ENCODE measurements around the gene PLCH1. TPM values are rescaled to one million over a fixed set of nuclear protein-coding genes. Genes with fewer than 3 reads are reported as not detected.

The PLCH1 gene
- total and polyA plus RNA-seq, 10 of the 15 experiments (the other 5 are each of a cell fraction or from before 2014, with no cell fraction given): 0.03 to 0.22 (median 0.04) TPM; not detected in 5

DNA sequence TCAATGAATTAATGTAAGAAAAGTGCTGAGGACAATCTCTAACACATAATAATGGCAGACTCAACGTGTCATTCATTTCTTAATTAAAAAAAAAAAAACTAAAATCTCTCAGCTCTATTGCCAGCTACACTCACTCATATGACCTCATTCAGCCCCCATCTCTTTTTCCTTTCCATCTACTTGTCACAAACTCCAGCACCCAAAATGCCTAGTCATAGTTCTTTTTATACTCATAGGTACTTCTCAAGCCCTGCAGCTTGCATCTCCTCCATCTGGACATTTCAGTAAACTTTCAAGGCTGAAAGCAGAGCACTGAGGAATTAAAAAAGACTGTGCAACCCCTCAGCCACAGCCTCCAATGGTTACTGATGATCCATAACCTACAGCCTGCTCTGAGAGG, 109.8 kb downstream of the PLCH1 start:
- intact Hi-C loops (cut with micrococcal nuclease; ENCODE audit: unreplicated experiment) (no loop called here), in situ Hi-C loops (cut with MboI) (no loop called here)
- ChIA-PET CTCF (no interaction called here), RAD21 (ENCODE audit: unreplicated experiment) (no interaction called here), SMC1A (ENCODE audit: uncharacterized antibody, unreplicated experiment) (no interaction called here), POLR2A (no interaction called here)
- H3K36me3 ChIP-seq (ENCODE audit: control insufficient read depth in 2 of 2, insufficient read depth in 2 of 2, low read length in 1 of 2): no peaks in the 10 kb centered on the region
- H3K9me3 ChIP-seq (replicated peaks; ENCODE audit: control insufficient read depth, insufficient read depth, low read length): no peaks in the 10 kb centered on the region
- TF ChIP-seq FOXM1 (IDR thresholded peaks at IDR 0.05; ENCODE audit: low read depth, low read length) (no peak), SMARCA5 (IDR thresholded peaks at IDR 0.05) (no peak), RCOR1 (conservative IDR thresholded peaks at IDR 0.05; ENCODE audit: low read depth, low read length) (no peak), SUZ12 (IDR thresholded peaks at IDR 0.05; ENCODE audit: unreplicated experiment) (no peak), POLR2AphosphoS5 (IDR thresholded peaks at IDR 0.05; ENCODE audit: low read length) (no peak), NFIC (IDR thresholded peaks at IDR 0.05; ENCODE audit: low read depth, low read length) (no peak), KLF5 (IDR thresholded peaks at IDR 0.05; ENCODE audit: partially characterized antibody) (no peak), ESRRA (IDR thresholded peaks at IDR 0.05; ENCODE audit: low read length) (no peak), SRF (IDR thresholded peaks at IDR 0.05; ENCODE audit: low read depth in 2 of 2, low read length in 2 of 2) (no peak)
- TF ChIP-seq, protein P1, sequence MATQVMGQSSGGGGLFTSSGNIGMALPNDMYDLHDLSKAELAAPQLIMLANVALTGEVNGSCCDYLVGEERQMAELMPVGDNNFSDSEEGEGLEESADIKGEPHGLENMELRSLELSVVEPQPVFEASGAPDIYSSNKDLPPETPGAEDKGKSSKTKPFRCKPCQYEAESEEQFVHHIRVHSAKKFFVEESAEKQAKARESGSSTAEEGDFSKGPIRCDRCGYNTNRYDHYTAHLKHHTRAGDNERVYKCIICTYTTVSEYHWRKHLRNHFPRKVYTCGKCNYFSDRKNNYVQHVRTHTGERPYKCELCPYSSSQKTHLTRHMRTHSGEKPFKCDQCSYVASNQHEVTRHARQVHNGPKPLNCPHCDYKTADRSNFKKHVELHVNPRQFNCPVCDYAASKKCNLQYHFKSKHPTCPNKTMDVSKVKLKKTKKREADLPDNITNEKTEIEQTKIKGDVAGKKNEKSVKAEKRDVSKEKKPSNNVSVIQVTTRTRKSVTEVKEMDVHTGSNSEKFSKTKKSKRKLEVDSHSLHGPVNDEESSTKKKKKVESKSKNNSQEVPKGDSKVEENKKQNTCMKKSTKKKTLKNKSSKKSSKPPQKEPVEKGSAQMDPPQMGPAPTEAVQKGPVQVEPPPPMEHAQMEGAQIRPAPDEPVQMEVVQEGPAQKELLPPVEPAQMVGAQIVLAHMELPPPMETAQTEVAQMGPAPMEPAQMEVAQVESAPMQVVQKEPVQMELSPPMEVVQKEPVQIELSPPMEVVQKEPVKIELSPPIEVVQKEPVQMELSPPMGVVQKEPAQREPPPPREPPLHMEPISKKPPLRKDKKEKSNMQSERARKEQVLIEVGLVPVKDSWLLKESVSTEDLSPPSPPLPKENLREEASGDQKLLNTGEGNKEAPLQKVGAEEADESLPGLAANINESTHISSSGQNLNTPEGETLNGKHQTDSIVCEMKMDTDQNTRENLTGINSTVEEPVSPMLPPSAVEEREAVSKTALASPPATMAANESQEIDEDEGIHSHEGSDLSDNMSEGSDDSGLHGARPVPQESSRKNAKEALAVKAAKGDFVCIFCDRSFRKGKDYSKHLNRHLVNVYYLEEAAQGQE (IDR thresholded peaks at IDR 0.05; ENCODE audit: low read depth, low read length): no peak
- TF ChIP-seq, protein P2, sequence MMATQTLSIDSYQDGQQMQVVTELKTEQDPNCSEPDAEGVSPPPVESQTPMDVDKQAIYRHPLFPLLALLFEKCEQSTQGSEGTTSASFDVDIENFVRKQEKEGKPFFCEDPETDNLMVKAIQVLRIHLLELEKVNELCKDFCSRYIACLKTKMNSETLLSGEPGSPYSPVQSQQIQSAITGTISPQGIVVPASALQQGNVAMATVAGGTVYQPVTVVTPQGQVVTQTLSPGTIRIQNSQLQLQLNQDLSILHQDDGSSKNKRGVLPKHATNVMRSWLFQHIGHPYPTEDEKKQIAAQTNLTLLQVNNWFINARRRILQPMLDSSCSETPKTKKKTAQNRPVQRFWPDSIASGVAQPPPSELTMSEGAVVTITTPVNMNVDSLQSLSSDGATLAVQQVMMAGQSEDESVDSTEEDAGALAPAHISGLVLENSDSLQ (IDR thresholded peaks at IDR 0.05): no peak
- TF ChIP-seq, protein P3, sequence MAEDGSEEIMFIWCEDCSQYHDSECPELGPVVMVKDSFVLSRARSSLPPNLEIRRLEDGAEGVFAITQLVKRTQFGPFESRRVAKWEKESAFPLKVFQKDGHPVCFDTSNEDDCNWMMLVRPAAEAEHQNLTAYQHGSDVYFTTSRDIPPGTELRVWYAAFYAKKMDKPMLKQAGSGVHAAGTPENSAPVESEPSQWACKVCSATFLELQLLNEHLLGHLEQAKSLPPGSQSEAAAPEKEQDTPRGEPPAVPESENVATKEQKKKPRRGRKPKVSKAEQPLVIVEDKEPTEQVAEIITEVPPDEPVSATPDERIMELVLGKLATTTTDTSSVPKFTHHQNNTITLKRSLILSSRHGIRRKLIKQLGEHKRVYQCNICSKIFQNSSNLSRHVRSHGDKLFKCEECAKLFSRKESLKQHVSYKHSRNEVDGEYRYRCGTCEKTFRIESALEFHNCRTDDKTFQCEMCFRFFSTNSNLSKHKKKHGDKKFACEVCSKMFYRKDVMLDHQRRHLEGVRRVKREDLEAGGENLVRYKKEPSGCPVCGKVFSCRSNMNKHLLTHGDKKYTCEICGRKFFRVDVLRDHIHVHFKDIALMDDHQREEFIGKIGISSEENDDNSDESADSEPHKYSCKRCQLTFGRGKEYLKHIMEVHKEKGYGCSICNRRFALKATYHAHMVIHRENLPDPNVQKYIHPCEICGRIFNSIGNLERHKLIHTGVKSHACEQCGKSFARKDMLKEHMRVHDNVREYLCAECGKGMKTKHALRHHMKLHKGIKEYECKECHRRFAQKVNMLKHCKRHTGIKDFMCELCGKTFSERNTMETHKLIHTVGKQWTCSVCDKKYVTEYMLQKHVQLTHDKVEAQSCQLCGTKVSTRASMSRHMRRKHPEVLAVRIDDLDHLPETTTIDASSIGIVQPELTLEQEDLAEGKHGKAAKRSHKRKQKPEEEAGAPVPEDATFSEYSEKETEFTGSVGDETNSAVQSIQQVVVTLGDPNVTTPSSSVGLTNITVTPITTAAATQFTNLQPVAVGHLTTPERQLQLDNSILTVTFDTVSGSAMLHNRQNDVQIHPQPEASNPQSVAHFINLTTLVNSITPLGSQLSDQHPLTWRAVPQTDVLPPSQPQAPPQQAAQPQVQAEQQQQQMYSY (CRISPR knock-in tag; IDR thresholded peaks at IDR 0.05): no peak
- no peak overlapping the region for H3K27ac ChIP-seq (ENCODE audit: control insufficient read depth, insufficient read depth)
- no peaks in the 10 kb centered on the region for H3K27me3 ChIP-seq (replicated peaks in 1 of 2; ENCODE audit: control insufficient read depth in 2 of 2, insufficient read depth in 2 of 2, low read length in 1 of 2)
- H3K79me2 ChIP-seq (ENCODE audit: control insufficient read depth, insufficient read depth, low read length): no peaks in the 10 kb centered on the region
- no peak overlapping the region for H3K4me3 ChIP-seq
- ATAC-seq (no peak), FAIRE-seq (no peak), DNase-seq (ENCODE audit: low read depth, low spot score) (no peak)
- no peak overlapping the region for H2AFZ ChIP-seq (ENCODE audit: control insufficient read depth, low read depth, low read length)
- BruUV-seq (replicated peaks): no TSS peak
- H3K4me2 ChIP-seq (ENCODE audit: control insufficient read depth, insufficient read depth): no peak overlapping the region
- H4K20me1 ChIP-seq (ENCODE audit: control insufficient read depth, insufficient read depth): no peaks in the 10 kb centered on the region
- no peaks in the 10 kb centered on the region for H3K4me1 ChIP-seq (ENCODE audit: control insufficient read depth, insufficient read depth, low read length)
- WGBS (ENCODE audit: insufficient coverage, insufficient replicate concordance, low lambda C conversion rate, missing lambda C conversion rate): 0% methylated on average over 1 of the region's 1 CpG
- no peak overlapping the region for H3K9ac ChIP-seq (ENCODE audit: control insufficient read depth, insufficient read depth, low read length)
